Measurements from ENCODE around the gene FBXO41. TPM values are rescaled to one million over a fixed set of nuclear protein-coding genes. Genes with fewer than 3 reads are reported as not detected.

The FBXO41 gene
- total and polyA plus RNA-seq, 12 donors = 0.12 to 1.8 (median 0.68) TPM

DNA sequence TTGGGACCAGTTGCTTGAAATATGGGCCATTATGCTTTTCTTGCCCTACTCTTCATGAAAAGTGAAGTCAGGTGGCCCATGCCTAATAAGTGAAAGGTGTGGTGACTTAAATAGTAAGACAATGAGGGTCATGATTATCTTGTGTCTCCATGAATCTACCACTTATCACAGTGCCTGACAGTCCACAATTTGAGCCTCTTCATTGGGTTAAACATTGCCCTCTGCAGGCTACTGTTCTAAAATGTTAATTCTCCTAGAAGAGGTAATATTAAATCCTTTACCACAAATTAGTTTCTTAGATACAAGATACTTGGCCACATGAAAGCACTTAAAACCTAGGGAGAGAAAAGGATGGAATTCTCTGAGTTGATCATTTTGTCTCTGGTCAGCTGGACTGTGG lies 5.0 kb upstream of the FBXO41 start:
- H3K27ac ChIP-seq = no peak overlapping the region
- DNase-seq (no peak), ATAC-seq (no peak)
- intact Hi-C loops (cut with DNase I) = no loop called here
- H3K36me3 ChIP-seq = no peaks in the 10 kb centered on the region
- peaks cover 4 to 43% (median 28%) of the 10 kb centered on the region in 9 donors for H3K4me1 ChIP-seq
- TF ChIP-seq, protein P1, sequence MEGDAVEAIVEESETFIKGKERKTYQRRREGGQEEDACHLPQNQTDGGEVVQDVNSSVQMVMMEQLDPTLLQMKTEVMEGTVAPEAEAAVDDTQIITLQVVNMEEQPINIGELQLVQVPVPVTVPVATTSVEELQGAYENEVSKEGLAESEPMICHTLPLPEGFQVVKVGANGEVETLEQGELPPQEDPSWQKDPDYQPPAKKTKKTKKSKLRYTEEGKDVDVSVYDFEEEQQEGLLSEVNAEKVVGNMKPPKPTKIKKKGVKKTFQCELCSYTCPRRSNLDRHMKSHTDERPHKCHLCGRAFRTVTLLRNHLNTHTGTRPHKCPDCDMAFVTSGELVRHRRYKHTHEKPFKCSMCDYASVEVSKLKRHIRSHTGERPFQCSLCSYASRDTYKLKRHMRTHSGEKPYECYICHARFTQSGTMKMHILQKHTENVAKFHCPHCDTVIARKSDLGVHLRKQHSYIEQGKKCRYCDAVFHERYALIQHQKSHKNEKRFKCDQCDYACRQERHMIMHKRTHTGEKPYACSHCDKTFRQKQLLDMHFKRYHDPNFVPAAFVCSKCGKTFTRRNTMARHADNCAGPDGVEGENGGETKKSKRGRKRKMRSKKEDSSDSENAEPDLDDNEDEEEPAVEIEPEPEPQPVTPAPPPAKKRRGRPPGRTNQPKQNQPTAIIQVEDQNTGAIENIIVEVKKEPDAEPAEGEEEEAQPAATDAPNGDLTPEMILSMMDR (IDR thresholded peaks at IDR 0.05) = no peak
- H3K9me3 ChIP-seq = peaks cover 0 to 3% (median 0%) of the 10 kb centered on the region in 11 donors
- H3K27me3 ChIP-seq = peaks cover 37 to 99% (median 91%) of the 10 kb centered on the region in 7 donors
- H3K4me3 ChIP-seq = no peak overlapping the region

DNA sequence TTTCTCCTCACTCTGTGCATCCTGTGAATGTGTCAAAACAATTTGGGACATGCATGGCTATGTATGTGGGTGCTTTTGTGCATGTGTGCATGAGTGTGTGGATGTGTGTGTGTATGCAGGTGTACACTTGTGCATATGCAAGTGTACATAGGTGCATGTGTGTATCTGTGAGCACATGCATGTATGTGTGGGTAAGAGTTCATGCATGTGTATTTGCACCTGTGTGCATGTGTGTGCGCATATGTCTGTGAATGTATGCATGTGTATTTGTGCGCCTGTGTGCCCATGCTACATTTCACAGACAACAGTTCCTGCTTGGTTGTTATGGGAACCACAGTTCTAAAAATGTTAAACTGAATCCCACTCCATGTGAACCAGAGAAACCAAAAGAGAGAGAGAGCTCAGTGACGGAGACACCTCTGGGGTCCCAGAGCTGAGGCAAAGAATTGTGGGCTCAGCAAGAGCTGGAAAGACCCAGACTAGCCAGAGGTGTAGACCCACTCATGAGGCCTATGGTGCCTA lies 1.9 kb upstream of the FBXO41 start:
- Histone ChIP-seq H3K36me3 (no peaks in the 10 kb centered on the region), H3K4me1 (peaks cover under 1 to 25% (median 18%) of the 10 kb centered on the region in 9 donors), H3K27me3 (peaks cover 9 to 74% (median 61%) of the 10 kb centered on the region in 7 donors), H3K4me3 (no peak overlapping the region), H3K9me3 (no peaks in the 10 kb centered on the region), H3K27ac (no peak overlapping the region)
- no peak for ATAC-seq
- 89 to 94% methylated on average over 3 of the region's 3 CpGs for WGBS, 2 donors
- DNase-seq = no peak
- TF ChIP-seq, protein P1 (IDR thresholded peaks at IDR 0.05) = no peak
- intact Hi-C loops (cut with DNase I) = no loop called here

- peaks cover 6 to 65% (median 52%) of the 10 kb centered on the region in 7 donors for H3K27me3 ChIP-seq
Observed at GRCh38 chr2:73285159-73285739, 971 bp upstream of the FBXO41 start.

GRCh38 chr2:73283545-73284295 lies 558 bp downstream of the FBXO41 start:
- TF ChIP-seq, protein P1 (IDR thresholded peaks at IDR 0.05) = no peak
- Histone ChIP-seq H3K36me3 (no peaks in the 10 kb centered on the region), H3K9me3 (no peaks in the 10 kb centered on the region), H3K27ac (peak overlapping the region in 1 of 10 donors; percentile 71), H3K4me3 (peak overlapping the region; percentile 46 to 81 (median 63)), H3K4me1 (peaks cover 0 to 22% (median 15%) of the 10 kb centered on the region in 9 donors), H3K27me3 (peaks cover 6 to 50% (median 37%) of the 10 kb centered on the region in 7 donors)
- 5 to 8% methylated on average over 43 of the region's 43 CpGs for whole genome bisulfite sequencing, 2 donors
- no peak for DNase-seq
- intact Hi-C loops (cut with DNase I) = no loop called here
- peak in 6 of 8 donors; percentile 7 to 31 (median 19) for ATAC-seq

More at GRCh38 chr2:73285159-73285739, 971 bp upstream of the FBXO41 start:
- WGBS, 2 donors = 42 to 43% methylated on average over 5 of the region's 5 CpGs
- intact Hi-C loops (cut with DNase I) = no loop called here
- TF ChIP-seq, protein P1 (IDR thresholded peaks at IDR 0.05) = no peak
- Histone ChIP-seq H3K27ac (peak overlapping the region in 1 of 10 donors; percentile 71), H3K4me1 (peaks cover 0 to 22% (median 15%) of the 10 kb centered on the region in 9 donors), H3K9me3 (no peaks in the 10 kb centered on the region), H3K36me3 (no peaks in the 10 kb centered on the region), H3K4me3 (peak overlapping the region in 7 of 10 donors; percentile 61 to 81 (median 64))
- DNase-seq = no peak
- ATAC-seq = peak in 7 of 8 donors; percentile 29 to 76 (median 66)

Data from heart right ventricle (tissue), 16 donors.